Activated CD4-positive, CD25-positive, alpha-beta regulatory T cell (primary cell): ENCODE results near the gene TP53I13.

Source experiments
- DNase-seq, 4 experiments: peaks; one replicate each; lab custom pipeline; 2025; lab: John Stamatoyannopoulos, UW

TP53I13 gene

DNA sequence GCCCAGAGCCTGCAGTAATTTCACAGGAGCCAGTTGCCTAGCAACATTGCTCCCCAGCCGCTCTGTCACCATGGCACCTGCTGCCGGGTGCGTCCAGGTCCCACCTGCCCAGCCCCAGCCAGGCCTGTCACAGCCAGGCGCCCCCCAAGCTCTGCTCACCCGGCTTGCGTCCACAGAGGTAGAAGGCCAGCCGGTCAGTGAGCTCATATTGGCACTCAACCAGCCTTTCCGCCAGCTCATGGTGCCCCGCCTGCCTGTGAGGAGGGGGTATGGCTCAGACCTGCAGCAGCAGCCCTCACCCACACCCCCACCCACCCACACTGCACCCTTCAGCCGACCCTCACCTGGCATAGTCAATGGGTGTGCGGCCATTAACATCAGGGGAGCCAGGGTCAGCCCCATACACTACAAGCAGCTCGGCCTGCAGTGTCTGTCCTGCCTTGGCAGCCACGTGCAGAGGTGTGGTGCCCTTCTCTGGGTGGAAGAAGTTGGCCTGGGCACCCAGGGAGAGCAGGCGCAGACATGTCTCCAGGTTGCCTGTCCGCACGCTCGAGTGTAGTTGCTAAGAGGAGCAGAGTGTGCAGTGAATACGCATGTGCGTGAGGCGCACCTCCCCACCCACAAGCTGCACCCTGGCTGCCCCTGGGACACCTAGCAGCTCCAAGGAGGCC, 13.2 kb downstream of the TP53I13 start:
- no peak for DNase-seq

DNA sequence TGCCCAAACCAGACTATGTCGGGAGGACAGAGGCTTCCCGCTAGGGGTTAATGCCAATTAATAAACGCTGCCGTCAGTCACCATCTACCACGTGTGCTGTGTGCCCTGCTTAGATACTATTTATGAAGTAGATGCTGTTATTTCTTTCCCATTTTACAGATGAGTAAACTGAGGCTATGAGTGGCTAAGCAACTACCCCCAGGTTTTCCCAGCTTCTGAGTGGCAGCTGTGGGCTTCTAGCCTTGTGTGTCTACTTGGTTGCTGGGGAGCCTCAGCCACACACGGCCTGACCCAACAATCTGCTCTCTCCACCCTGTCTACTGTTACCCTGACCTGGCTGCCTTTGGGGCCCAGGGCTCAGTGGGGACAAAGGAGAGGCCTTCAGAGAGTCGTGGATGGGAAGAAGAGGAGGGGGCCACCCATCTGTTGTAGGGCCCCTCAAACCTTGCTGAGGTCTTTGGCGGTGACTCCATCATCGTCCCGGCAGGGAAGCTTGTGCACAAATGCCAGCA, 13.8 kb downstream of the TP53I13 start:
- no peak for DNase-seq

DNA sequence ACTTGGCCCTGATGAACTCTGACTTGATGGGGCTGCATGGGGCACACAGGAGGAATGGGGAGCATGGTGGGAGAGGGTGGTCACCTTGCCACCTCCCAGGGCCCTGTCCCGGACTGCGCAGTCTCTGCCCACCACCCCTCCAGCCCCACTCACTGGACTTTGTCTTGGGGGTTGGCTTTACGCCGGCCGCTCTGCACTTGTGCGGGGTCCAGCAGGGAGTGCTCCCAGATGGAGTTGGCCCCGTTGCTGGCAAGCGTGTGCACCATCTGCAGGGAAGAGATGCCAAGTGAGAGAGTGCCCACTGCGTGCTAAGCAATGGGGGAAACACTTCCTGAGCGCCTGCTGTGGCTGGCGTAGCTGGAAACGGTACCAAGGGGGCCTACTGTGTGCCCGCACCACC, 14.3 kb downstream of the TP53I13 start:
- DNase-seq = no peak

DNA sequence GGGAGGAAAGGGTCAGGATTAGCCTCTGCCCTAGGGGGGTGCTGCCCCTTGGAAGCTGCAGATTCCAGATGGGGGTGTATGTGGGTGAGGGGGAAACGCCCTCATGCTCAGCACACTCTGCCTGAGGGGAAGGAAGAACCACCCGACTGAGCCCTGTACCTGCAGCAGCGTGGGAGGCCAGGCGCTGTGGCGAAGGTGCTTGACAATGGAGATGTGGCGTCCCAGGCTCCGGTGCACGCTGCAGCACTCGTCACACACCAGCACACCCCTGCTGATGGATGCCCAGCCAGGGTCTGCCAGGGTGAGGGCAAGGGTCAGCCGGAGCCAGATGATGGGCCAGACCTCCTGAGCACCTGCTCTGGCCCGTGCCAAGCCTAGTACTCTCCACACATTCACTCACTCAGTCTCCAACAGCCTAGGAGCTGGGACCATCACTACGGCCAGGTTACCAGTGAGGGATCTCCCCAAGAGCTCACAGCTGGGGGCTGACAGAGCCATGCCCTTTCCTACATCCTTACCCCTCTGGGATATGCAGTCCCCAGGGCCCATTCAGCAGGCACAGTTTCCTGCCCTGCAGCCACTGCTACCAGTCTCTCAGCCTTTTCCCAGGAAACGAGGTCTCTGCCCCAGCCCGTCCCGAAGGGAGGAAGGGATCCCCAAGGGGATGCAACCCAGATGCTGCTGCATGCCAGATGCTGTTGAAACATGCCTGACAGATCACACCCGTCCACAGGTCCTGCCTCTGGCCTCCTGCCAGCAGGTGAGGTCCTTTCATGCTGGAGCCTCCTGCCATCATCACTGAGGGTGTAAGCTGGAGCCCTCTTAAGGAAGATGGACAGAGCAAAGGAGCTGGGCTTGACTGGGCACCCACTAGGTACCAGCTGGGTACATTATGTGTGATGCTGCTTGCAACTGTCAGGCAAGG, 15.1 kb downstream of the TP53I13 start:
- no peak for DNase-seq

DNA sequence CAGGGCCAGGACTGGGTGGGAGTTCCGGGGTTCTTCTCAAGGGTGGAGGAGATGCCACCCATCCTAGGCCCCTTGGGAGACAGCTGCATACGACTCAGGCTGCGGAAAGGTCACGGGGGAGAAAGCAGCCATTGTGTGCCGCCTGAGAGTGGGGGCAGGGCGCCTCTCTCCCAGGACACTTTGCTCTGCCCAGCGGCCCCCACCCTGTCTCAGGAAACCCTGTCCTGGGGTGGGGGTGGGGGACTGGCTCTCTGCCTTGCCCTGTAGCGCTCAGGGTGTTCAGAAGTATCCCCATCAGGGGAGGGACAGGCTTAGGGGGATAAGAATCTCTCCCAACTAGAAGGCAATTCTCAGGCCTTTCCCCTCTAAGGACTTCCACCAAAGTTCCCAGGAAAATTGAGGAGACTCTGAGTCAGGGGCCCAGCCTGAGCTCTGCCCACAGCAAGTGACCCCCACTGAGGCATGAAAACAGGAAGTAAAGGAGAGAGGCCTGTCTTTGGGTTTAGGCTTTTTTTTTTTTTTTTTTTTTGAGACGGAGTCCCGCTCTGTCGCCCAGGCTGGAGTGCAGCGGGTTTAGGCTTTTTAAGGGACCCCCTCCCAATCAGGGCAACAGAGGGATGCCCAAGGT, 16.1 kb downstream of the TP53I13 start:
- DNase-seq = no peak

DNA sequence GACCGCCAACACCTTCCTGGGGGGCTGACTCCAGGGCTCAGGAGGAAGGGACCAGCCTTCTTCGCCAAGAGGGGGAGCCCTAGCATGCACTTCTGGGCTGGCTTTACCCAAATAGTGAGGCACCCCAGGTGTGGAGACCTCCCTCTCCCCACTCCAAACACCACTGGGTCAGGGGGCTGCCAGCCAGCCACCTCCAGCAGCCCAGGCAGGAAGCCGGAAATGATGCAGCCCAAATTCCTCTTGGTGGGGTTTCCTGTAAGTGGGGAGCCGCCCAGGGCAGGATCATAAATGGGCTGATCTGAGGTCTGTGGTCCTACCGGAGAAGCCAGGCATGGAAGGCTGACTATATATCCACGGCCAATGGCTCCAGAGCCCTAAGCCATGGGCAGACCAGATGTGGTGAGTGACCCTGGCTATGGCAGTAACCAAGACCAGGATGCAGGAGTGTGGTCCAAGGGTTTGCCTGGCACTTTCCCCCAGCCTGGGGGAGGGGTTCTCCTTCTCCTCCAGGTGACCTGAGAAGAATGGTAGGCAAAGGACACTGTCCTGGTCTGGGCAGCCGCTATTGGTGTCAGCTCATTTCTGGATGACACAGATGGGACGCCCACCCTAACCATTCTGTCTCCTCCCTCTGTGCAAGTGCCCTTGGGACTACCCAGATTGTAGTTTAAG, 16.7 kb downstream of the TP53I13 start:
- DNase-seq = no peak

DNA sequence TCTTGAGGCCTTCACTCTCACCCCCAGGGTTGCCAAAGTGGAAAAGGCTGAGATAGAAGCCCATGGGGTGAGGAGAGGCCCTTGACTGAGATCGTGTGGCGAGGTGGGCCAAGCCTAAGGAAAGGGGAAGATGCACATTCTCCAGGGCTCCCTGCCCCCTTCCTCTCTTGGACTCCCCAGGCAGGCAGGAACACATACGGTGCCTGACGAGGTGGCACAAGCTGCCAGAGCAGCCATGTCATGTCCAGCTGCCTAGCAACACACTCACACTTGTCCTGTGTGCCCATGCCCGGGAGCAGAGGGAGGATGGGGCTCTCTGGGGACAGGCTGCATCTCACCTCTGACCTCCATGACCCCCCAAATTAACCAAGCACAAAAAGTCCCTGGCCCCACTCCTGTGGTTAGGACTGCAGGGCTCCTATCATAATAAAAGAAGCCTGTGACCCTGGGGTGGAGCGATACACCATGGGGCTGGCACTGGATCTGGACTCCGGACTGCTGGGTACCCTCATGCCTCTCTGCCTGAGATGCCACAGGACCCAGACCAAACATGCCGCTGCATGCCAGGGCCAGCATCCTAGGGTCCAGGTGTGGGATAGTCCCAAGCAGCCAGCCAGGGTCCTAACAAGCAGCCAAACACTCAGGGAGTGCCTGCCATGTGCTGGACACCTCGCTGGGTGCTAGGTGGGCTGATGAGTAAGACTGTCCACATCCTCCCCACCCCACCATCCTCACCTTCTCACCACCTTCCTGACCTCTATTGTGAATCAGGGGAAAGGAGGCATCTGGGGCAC, 18.4 kb downstream of the TP53I13 start:
- DNase-seq = no peak

DNA sequence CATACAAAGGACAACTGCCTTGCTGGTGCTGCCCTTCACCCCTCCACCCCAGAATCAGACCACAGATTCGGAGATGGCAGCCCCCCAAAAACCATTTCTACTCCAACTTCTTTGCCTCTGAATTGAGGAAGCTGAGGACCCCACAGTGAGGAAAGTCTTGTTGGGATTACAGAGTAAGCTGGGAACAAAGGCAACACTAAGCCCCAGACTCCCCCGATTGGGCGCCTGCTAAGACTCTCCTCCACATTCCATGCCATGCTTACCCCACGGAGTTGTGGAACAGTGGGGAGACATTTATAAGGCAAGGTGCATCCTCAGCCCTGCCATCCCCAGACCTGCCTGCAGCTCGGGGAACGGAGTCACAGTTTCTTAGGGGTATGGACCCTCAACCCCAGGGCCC, 19.1 kb downstream of the TP53I13 start:
- no peak for DNase-seq

DNA sequence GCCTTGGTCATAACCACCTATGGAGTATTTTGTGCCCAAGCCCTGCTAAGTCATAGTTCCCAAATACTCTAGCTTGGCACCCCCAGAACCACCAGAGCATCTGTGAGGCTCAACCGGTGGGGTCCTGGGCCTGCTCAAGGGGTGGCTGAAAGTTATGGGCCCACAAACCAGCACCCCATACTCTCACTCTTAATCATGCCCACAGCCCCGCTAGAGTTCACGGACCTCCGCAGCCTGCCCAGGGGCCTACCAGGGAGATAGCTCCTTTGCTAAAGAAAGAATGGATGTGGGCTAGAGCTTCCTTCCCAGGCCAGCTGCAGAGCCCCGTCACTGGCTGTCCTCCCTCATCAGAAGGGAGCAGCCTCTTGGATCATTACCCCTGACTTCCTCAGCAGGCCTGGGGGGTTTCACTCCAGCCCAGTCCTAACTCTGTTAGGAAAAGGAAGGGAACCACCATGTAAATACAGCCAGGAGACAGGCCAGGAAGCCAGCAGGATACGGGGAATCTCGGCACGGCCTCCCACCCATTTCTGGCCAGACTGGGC, 19.6 kb downstream of the TP53I13 start:
- DNase-seq = no peak

DNA sequence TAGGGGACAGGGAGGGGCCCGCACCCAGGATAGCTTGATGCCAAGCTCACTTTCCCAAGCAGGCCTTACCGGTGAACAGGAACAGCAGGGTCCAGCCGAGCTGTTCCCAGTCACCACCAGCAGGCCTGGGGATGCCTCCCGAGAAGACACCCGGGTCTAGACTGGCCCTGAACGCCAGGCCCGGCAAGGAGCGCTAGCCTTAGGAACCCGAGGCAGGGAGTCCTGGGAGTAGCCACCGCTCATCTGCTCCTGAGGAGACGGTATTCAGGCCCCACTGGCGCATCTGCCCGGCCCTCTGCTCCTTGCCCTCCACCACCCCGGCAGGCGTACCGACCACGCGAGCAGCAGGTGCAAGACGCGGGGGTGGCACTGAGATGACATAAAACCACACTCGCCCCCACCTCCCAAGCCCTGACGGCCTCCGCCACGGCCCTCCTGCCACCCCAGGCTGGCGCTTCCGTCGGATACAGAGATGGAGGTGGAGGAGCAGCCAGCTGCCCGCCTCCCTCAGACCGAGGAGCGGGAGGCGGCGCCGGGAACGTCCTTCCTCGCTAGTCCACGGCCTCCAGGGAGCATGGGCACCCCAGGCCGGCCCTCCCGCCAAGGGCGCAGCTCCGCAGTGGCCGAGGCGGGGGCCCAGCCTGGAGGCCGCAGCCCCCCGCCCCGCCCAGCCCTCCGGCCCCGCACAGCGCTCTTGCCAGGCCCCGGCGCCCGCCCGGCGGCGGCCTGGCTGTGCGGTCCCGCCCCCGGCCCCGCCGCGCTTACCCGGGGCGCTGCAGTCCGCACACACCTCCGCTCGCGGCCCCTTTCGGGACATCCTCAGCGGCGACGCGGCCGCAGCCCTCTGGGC, 20.3 kb downstream of the TP53I13 start:
- peak in 1 of 4 experiments; percentile 22 for DNase-seq

DNA sequence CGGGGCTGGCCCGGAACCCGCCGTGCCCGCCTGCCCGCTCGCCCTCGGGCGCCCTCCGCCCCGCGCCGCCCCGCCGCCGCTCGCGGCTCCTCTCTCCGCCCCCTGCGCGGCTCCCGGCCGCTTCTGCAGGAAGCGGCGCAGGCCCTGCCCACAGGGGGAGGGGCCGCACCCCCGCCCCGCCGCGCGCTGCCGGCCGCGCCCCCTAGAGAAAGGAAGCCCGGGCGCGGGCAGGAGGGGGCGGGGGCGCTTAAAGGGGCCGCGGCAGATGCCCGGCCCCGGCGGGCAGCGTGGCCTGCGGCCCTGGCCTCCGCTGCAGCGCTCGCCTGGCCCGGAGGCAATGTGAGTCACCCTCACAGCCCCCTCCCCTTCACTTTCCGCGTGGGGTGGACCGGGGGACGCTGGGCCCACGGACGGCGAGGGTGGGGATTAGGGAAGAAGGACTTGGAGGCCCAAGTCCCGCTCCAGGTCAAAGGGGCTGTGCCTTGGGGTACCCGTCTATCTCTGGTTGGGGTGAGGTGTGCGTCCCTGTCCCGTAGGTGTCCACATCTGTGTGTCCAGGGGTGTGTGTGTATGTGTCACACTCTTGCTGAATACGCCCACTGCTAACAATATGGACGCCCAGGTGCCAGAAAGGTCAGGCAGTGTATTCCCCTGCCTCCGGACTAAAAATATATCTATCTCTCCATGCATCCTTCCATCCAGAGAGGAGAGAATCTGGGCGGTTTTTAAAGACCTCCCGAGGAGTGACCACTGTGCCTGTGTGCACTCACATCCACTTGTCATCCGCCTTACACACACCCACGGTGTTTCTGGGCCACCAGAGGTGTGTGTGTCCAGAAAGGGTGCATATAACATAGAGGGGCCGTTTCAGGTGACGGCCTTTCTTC, 21.3 kb downstream of the TP53I13 start, which contains the start of gene GIT1:
Gene GIT1, minus strand, starts transcription at position 125 of the 887 bp plus-strand sequence. CDS start 270 bp downstream, outside the sequence.
- peak; percentile 56 to 83 (median 74) for DNase-seq

DNA sequence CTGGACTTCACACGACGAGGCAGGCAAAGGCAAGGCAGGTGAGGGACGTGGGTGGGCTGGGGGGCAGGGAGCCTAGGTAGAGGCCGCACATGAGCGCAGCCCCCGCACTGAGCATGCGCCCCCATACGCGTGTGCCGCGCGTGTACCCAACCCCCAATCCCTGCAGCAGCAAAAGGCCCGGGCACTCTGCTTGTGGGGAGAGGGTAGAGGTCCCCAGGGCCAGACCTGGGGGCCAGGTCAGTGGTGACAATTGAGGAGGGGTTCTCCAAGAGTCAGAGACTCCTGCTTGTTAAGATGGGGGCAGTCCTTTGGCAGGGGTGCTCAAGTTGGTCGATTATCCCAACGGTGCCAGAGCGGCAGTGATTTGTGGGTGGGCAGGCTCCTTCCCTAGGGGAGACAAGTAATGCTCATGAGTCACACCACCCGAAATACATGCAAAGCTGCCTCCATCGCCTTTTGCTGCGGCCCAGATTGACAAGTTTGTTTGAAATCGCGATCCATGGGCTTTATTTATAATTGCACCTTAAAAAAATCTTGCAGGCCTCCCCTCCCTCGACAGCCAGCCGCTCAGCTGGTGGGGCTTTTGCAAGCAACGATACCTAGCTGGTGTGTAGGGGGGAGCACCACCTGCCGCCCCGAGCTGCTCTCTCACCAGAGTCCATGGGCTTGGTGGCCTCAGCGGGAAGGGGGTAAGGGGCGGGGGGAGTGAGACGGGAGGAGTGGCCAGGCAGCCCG, 22.1 kb downstream of the TP53I13 start:
- no peak for DNase-seq

DNA sequence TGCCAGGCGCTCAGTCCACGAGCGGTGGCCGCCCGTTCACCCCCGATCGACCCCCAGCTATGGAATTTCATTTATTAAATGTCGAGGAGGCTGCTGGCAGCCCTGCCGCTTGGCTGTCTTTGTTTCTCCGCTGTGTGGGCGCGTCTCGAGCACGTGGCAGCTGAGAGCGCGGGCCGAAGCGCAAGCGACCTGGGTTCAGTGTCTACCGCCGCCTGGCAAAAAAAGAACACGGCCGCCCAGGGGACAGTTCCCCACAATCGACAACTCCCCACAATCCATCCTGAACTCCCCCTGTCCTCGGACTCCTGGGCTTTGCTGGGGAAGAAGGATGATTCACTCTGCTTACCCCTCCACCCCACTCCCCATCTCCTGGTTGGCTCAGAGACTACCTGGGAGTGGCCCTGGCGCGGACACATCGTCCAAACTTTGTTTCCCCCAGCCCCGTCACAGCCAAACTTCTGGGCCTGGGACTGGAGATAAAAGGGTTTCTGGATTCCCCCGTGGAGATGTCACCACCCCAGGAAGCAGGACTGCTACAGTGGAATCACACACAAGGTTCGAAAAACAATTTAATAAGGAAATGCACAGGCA, 22.7 kb downstream of the TP53I13 start:
- DNase-seq = no peak

DNA sequence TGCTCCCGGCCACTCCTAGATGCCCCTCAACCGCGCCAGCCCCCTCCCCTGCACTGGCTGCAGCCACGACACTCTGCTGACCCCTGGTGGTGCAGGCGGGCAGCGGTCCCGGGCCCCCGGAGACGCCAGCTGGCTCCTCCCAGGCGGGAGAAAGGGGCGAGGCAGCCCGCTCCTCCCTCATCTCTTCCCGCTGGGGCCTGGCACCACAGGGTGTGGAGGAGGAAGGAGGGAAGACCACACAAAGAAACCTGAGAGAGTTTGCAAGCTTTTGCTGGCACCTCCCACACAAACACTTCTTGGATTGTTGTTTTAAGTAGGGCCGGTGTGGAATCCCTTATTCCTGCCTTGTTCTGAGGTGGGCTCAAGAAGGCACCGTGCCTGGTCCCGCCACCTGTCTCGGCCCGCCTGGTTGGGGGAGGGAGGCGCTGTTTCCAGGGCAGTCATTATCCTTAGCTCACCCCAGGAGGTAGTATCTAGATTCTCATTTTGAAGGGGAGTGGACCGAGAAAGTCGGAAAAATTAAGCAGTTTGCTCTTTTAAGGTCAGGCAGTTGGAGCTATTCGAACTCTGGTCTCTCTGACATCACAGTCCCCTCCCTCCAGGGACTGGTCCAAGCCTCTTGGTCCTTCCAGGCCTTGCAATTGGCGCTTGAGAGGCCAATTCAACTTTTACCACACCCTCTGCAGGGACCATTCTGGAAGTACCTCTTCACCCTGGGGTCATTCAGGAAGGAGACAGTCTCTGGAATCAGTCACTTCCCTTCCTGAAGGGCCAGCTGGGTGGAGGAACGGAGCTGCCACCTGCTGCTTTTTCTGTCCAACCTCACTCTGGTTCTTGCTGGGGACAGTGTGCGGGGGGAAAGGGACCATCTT, 23.5 kb downstream of the TP53I13 start:
- DNase-seq = peak; percentile 61 to 73 (median 68)

DNA sequence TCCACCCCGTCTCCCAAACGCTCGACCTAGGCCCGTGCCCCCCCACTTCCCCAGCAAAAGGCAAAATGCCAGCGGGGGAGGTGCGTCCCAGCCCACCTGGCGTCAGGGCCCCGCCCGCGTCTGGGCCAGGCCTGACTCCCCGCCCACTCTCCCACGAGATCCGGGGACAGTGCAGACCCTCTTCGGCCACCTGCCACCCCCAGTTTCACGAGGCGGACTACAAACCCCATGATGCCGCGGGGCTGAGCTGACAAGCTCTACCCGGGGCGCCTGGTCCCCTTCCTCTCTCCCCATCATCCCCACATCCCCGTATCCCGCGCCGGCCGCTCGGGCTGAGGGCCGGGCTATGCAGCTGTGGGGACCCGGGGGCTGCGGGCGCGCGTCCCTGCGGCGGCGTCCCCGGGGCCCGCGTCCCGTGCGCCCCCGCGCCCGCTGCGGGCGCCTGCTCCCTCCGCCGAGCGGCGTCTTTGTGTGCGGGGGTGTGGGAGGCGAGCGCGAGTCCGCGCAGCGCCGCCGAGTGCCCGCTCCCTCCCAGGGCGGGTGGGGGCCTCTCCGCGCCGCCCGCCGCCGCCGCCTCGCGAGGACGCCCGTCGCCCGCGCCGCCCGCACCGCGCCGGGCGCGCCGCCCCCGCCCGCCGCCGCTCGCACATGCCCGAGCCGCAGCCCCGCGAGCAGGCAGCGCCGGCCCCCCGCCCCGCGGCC, 24.5 kb downstream of the TP53I13 start, which contains the start of gene ANKRD13B:
Gene ANKRD13B, plus strand, starts transcription at position 283 of the 702 bp plus-strand sequence. CDS start 490 bp downstream, outside the sequence.
- DNase-seq = peak in 1 of 4 experiments; percentile 39
